Measurements from ENCODE around the gene GMDS. TPM values are rescaled to one million over a fixed set of nuclear protein-coding genes. Genes with fewer than 3 reads are reported as not detected.

GMDS gene
- total and polyA plus RNA-seq, 2 of the 4 experiments (the other 2 are of a cell fraction): 7.3 to 21.9 TPM

GRCh38 chr6:1839361-1839760 lies 406.0 kb downstream of the GMDS start:
- Histone ChIP-seq H3K4me3 (ENCODE audit: insufficient read depth, low read depth, low read length) (no peak overlapping the region), H3K18ac (ENCODE audit: low read depth, low read length) (no peak overlapping the region), H3K79me1 (ENCODE audit: low read depth in 1 of 2, low read length in 2 of 2) (no peaks in the 10 kb centered on the region), H2AFZ (replicated peaks; ENCODE audit: low read length, poor library complexity) (no peak overlapping the region), H3K27me3 (ENCODE audit: control insufficient read depth, insufficient read depth, low read length) (no peaks in the 10 kb centered on the region), H3K9me1 (ENCODE audit: insufficient read depth, low read length) (peaks cover 3% of the 10 kb centered on the region; the same call in 1 of the 2 replicates), H4K5ac (ENCODE audit: low read depth, low read length) (no peak overlapping the region), H4K91ac (ENCODE audit: insufficient read depth, low read depth, low read length) (no peak overlapping the region), H3K56ac (ENCODE audit: extremely low read depth, insufficient read depth, low read length) (no peak overlapping the region), H2BK15ac (ENCODE audit: low read depth, low read length) (no peak overlapping the region; the same call in 2 of the 3 replicates), H2BK120ac (ENCODE audit: low read depth, low read length) (no peak overlapping the region), H3K4me2 (ENCODE audit: low read depth, low read length) (no peak overlapping the region), H3K9me3 (ENCODE audit: control insufficient read depth, insufficient read depth, low read length) (no peaks in the 10 kb centered on the region), H3K4me1 (ENCODE audit: control insufficient read depth, insufficient read depth, low read length) (peaks cover 8% of the 10 kb centered on the region), H3K4ac (ENCODE audit: low read depth, low read length) (no peak overlapping the region), H3K14ac (replicated peaks; ENCODE audit: low read depth, low read length) (no peak overlapping the region), H4K20me1 (ENCODE audit: insufficient read depth, low read length) (no peaks in the 10 kb centered on the region), H3K36me3 (ENCODE audit: control insufficient read depth, insufficient read depth, low read length) (no peaks in the 10 kb centered on the region), H3K9ac (ENCODE audit: low read depth, low read length) (no peak overlapping the region), H3K23ac (ENCODE audit: low read depth, low read length) (no peak overlapping the region), H2AK9ac (replicated peaks; ENCODE audit: low read depth, low read length, poor library complexity) (no peak overlapping the region), H2AK5ac (ENCODE audit: low read depth, low read length) (no peak overlapping the region), H2BK20ac (ENCODE audit: low read depth, low read length) (no peak overlapping the region), H2BK5ac (ENCODE audit: low read depth, low read length, poor library complexity, severe bottlenecking) (no peak overlapping the region), H3K27ac (ENCODE audit: insufficient read depth, low read length) (no peak overlapping the region), H4K8ac (ENCODE audit: low read depth in 2 of 2, low read length in 2 of 2) (no peak overlapping the region)
- no peak for TF ChIP-seq RCOR1 (IDR thresholded peaks at IDR 0.05; ENCODE audit: insufficient replicate concordance, low read length)
- TF ChIP-seq POLR2A (IDR thresholded peaks at IDR 0.05; ENCODE audit: low read depth, low read length): no peak
- TF ChIP-seq MAZ (IDR thresholded peaks at IDR 0.05; ENCODE audit: borderline replicate concordance, low read depth, low read length): no peak
- no peak for TF ChIP-seq USF2 (IDR thresholded peaks at IDR 0.05; ENCODE audit: low read depth, low read length)
- TF ChIP-seq RFX5 (IDR thresholded peaks at IDR 0.05; ENCODE audit: low read depth, low read length): no peak
- TF ChIP-seq, protein P1, sequence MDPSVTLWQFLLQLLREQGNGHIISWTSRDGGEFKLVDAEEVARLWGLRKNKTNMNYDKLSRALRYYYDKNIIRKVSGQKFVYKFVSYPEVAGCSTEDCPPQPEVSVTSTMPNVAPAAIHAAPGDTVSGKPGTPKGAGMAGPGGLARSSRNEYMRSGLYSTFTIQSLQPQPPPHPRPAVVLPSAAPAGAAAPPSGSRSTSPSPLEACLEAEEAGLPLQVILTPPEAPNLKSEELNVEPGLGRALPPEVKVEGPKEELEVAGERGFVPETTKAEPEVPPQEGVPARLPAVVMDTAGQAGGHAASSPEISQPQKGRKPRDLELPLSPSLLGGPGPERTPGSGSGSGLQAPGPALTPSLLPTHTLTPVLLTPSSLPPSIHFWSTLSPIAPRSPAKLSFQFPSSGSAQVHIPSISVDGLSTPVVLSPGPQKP (IDR thresholded peaks at IDR 0.05; ENCODE audit: borderline replicate concordance, low read depth, low read length): no peak
- TF ChIP-seq CHD1 (IDR thresholded peaks at IDR 0.05; ENCODE audit: low read depth, low read length): no peak
- TF ChIP-seq MAFK (IDR thresholded peaks at IDR 0.05; ENCODE audit: low read depth, low read length): no peak
- no peak for TF ChIP-seq CEBPB (IDR thresholded peaks at IDR 0.05; ENCODE audit: low read depth, low read length)
- TF ChIP-seq FOS (IDR thresholded peaks at IDR 0.05; ENCODE audit: low read depth, low read length): no peak
- TF ChIP-seq MXI1 (IDR thresholded peaks at IDR 0.05; ENCODE audit: borderline replicate concordance, low read depth, low read length): no peak
- no peak for TF ChIP-seq NFE2L2 (IDR thresholded peaks at IDR 0.05; ENCODE audit: low read depth, low read length)
- no peak for TF ChIP-seq SMC3 (IDR thresholded peaks at IDR 0.05; ENCODE audit: low read depth, low read length)
- no peak for TF ChIP-seq CTCF (conservative IDR thresholded peaks at IDR 0.05; ENCODE audit: low read depth, low read length)
- no peak for TF ChIP-seq BHLHE40 (IDR thresholded peaks at IDR 0.05; ENCODE audit: low read depth, low read length)
- no peak for TF ChIP-seq RAD21 (IDR thresholded peaks at IDR 0.05; ENCODE audit: low read length)
- DNase-seq (no peak), ATAC-seq (ENCODE audit: low read depth) (no peak)
- POLR2A ChIA-PET (ENCODE audit: unreplicated experiment): no interaction called here
- intact Hi-C loops (cut with micrococcal nuclease): no loop called here
- in situ Hi-C loops (cut with MboI; ENCODE audit: low sequenced_read_pairs): no loop called here
- BruUV-seq (replicated peaks): no TSS peak
- CTCF ChIA-PET: interaction anchor here (0.6 kb wide), 1 partner anchor 141 kb away, joined by 3 read pairs; no protein-coding TSS in a partner anchor
- dilution Hi-C loops (cut with HindIII; ENCODE audit: low sequenced_read_pairs, unreplicated experiment): no loop called here
